Measurements from ENCODE around the gene TOR2A. TPM values are rescaled to one million over a fixed set of nuclear protein-coding genes. Genes with fewer than 3 reads are reported as not detected.

The TOR2A gene
- total RNA-seq, 3 donors from 2014 or later: 9.5 to 16.7 (median 9.6) TPM

DNA sequence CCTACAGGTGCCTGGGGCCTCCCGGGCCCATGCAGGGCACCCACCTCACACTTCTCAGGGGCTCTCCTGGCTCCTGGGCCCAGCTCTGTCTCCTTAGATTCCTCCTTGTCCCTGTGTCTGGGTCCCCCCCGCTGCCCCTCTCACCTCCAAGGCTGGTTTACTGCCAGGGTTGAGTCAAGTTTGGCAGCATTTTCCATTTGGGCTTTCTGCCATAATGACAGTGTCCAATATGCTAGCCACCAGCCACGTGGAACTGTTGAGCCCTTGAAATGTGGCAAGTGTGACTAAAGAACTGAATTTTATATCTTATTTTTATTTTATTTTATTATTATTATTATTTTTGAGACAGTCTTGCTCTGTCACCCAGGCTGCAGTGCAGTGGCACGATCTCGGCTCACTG, 17.3 kb downstream of the TOR2A start:
- H3K27me3 ChIP-seq: no peaks in the 10 kb centered on the region
- H3K27ac ChIP-seq: no peak overlapping the region
- H3K4me3 ChIP-seq: no peak overlapping the region
- no peaks in the 10 kb centered on the region for H3K36me3 ChIP-seq
- intact Hi-C loops (cut with DNase I; ENCODE audit: low total_unique reads): loop anchor here (1.0 kb wide), 1 partner anchor 30 kb away; no protein-coding TSS in a partner anchor
- DNase-seq (ENCODE audit: low spot score in 2 of 2): no peak
- TF ChIP-seq, protein P1, sequence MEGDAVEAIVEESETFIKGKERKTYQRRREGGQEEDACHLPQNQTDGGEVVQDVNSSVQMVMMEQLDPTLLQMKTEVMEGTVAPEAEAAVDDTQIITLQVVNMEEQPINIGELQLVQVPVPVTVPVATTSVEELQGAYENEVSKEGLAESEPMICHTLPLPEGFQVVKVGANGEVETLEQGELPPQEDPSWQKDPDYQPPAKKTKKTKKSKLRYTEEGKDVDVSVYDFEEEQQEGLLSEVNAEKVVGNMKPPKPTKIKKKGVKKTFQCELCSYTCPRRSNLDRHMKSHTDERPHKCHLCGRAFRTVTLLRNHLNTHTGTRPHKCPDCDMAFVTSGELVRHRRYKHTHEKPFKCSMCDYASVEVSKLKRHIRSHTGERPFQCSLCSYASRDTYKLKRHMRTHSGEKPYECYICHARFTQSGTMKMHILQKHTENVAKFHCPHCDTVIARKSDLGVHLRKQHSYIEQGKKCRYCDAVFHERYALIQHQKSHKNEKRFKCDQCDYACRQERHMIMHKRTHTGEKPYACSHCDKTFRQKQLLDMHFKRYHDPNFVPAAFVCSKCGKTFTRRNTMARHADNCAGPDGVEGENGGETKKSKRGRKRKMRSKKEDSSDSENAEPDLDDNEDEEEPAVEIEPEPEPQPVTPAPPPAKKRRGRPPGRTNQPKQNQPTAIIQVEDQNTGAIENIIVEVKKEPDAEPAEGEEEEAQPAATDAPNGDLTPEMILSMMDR (IDR thresholded peaks at IDR 0.05): no peak
- no peaks in the 10 kb centered on the region for H3K9me3 ChIP-seq
- H3K4me1 ChIP-seq: peaks cover 3 to 5% of the 10 kb centered on the region in 2 donors

DNA sequence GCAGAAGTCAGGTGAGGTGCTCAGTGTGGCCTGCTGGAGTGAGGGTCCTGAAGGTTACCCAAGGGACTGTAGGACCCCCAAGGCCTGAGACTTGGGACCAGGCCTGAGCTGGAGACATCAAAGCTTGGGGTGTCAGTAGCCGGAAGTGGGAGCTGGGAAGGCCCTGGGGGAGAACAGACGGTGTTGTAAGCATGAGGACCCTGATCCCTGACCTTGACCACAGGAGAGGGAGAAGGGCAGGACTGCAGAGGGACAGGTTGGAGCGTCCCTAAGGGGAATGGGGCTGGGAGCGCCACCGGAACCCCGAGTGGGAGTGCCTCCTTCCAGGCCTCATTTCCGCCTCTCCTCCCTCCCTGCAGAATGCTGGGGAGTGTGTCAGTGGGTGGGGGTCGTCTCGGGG, 18.7 kb downstream of the TOR2A start:
- Histone ChIP-seq H3K9me3 (no peaks in the 10 kb centered on the region), H3K4me3 (peak overlapping the region; percentile 73 to 88 (median 75)), H3K27ac (peak overlapping the region; percentile 86 to 87), H3K36me3 (no peaks in the 10 kb centered on the region), H3K27me3 (no peaks in the 10 kb centered on the region), H3K4me1 (peaks cover 3 to 5% of the 10 kb centered on the region in 2 donors)
- TF ChIP-seq POLR2AphosphoS5 (IDR thresholded peaks at IDR 0.05) (no peak), POLR2A (IDR thresholded peaks at IDR 0.05) (no peak)
- TF ChIP-seq, protein P1 (IDR thresholded peaks at IDR 0.05): no peak
- no peak for DNase-seq (ENCODE audit: low spot score in 2 of 2)
- intact Hi-C loops (cut with DNase I; ENCODE audit: low total_unique reads): no loop called here

DNA sequence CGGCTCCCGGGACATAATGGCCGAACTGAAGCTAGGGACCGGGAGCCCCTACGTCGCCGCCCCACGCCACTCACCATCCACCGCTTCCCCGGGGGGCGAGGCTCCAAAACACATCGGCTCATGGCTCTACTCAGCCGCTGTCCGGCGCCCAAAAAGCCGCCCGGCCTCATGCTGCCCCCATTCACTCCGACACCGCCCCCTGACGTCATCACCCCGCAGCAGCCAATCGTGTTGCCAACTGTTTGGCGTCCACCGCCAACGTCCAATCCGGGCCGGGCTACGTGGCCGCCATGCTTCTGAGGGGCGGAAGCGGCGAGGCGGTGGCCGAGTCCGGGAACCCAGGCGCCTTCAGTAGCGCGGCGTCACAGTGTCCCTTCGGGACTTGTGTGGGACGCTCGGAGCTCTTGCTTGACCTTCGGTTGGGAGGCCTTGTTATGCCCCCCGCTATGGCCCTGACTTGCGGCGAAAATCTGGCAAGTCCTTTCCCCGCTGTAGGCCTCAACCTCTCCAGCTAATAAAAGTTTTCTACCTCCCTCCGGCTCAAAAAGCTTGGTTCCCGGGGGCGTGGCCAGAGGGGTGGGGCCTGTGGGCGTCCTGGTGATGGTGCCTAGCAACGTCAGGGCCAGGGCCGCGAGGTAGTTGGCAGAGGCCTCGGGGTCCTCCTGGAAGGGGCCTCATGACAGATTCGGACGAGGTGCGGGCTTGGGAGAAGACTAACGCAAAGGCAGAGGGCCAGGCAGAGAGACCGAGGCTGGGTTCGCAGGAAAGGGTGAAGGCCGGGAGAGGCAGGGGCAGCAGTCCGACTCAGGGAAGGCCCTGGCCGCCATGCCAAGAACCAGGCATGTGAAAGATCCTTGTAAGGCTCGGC, 19.4 kb downstream of the TOR2A start, which contains the start of the genes PTRH1 and TTC16:
Gene PTRH1, minus strand, starts transcription at position 194 of the 868 bp plus-strand sequence. Its CDS starts 24 bp downstream, at position 170.
Gene TTC16, plus strand, starts transcription at position 610 of the 868 bp plus-strand sequence. Its CDS starts 67 bp downstream, at position 677.
- H3K27me3 ChIP-seq: no peaks in the 10 kb centered on the region
- TF ChIP-seq, protein P1 (IDR thresholded peaks at IDR 0.05): no peak
- TF ChIP-seq POLR2AphosphoS5 (IDR thresholded peaks at IDR 0.05): peak; percentile 87 to 91 (median 90)
- peak; percentile 19 for TF ChIP-seq POLR2A (IDR thresholded peaks at IDR 0.05)
- DNase-seq (ENCODE audit: low spot score in 2 of 2): peak; percentile 96 to 98
- no peaks in the 10 kb centered on the region for H3K36me3 ChIP-seq
- H3K4me3 ChIP-seq: peak within 1 kb of the TSS; percentile 73 to 88 (median 75)
- peak within 1 kb of the TSS; percentile 86 to 87 for H3K27ac ChIP-seq
- intact Hi-C loops (cut with DNase I; ENCODE audit: low total_unique reads): no loop called here
- peaks cover 3 to 5% of the 10 kb centered on the region in 2 donors for H3K4me1 ChIP-seq
- H3K9me3 ChIP-seq: no peaks in the 10 kb centered on the region

DNA sequence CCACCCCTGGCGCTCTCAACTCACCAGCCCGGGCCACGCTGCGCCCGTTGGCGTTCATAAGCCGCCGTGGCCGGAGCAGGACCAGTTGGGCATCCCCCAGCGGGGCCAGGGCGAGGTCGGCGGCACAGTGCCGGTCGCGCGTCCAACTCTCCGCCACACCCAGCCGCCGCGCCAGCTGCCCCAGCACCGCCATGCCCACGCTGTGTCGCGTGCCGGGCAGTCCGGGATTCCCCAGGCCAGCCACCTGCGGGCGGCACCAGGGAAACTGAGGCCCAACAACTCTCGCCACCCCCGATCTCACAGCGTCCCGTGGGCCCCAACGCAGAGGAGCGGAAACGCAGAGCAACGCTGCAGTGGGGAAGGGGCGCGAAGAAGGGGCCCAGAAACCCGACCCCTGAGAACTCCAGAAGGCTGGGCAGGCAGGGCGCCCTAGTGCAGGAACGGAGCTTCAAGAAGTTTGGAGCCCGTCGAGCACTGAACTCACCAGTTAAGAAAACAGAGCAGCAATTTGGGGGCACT, 20.1 kb downstream of the TOR2A start:
- Histone ChIP-seq H3K36me3 (no peaks in the 10 kb centered on the region), H3K4me3 (peak overlapping the region; percentile 73 to 88 (median 75)), H3K27ac (peak overlapping the region; percentile 86 to 87), H3K4me1 (peaks cover 3 to 5% of the 10 kb centered on the region in 2 donors), H3K27me3 (no peaks in the 10 kb centered on the region), H3K9me3 (no peaks in the 10 kb centered on the region)
- no peak for DNase-seq (ENCODE audit: low spot score in 2 of 2)
- TF ChIP-seq POLR2A (IDR thresholded peaks at IDR 0.05) (no peak), POLR2AphosphoS5 (IDR thresholded peaks at IDR 0.05) (no peak)
- TF ChIP-seq, protein P1 (IDR thresholded peaks at IDR 0.05): no peak
- intact Hi-C loops (cut with DNase I; ENCODE audit: low total_unique reads): loop anchor here (1.0 kb wide), 1 partner anchor 110 kb away; no protein-coding TSS in a partner anchor

Measured in breast epithelium (tissue), 4 donors.